Caco-2 (cell line): ENCODE data around the gene CYTH4. TPM values are rescaled to one million over a fixed set of nuclear protein-coding genes. Genes with fewer than 3 reads are reported as not detected.

ENCODE experiments used
- BruUV-seq: library from RNA; stranded (reverse); fragments of 400-500 nt; replicated peaks from 2 replicates; lab custom pipeline; 2021; lab: Mats Ljungman, UMichigan
- CTCF ChIA-PET: fragments of 300-600 bp; sonication (Branson Sonifier 250); formaldehyde crosslinking; loops from one replicate; lab custom pipeline; 2022; ENCODE audit warnings: antibody characterized with exemption; lab: Charles Lee
- POLR2A ChIA-PET: fragments of 300-600 bp; sonication (Branson Sonifier 250); formaldehyde crosslinking; loops from one replicate; lab custom pipeline; 2022; ENCODE audit warnings: antibody characterized with exemption; lab: Charles Lee
- DNase-seq, 2 experiments: peaks; one replicate each; pipeline versions ENCODE4 v3.0.0 to v3.0.0-alpha.2; 2020 to 2022
- H3K27me3 ChIP-seq: replicated peaks from 2 replicates; pipeline ENCODE4 v1.6.0; 2011; ENCODE audit warnings: low read length; ENCODE audit not compliant: control insufficient read depth, insufficient read depth
- H3K36me3 ChIP-seq: 2 replicates; pipeline ENCODE4 v1.5.1; 2011; ENCODE audit warnings: low read length; ENCODE audit not compliant: control insufficient read depth, insufficient read depth
- H3K4me1 ChIP-seq: fragments of 250-450 bp; sonication (Bioruptor Pico); 2 replicates; pipeline ENCODE4 v1.5.1; 2020; ENCODE audit warnings: mild to moderate bottlenecking
- H3K4me3 ChIP-seq: 2 replicates; pipeline ENCODE4 v1.5.1; 2011; ENCODE audit warnings: low read depth, mild to moderate bottlenecking, control low read depth, low read length
- H3K9me3 ChIP-seq: fragments of 250-450 bp; sonication (Bioruptor Pico); 2 replicates; pipeline ENCODE4 v1.5.1; 2020; ENCODE audit warnings: mild to moderate bottlenecking, moderate library complexity
- H3K27ac Mint-ChIP-seq: one replicate; pipeline ENCODE4 v1.8.0; 2022; ENCODE audit warnings: mixed read lengths; ENCODE audit not compliant: unreplicated experiment
- H3K27me3 Mint-ChIP-seq: one replicate; pipeline ENCODE4 v1.8.0; 2022; ENCODE audit warnings: mixed read lengths; ENCODE audit not compliant: insufficient read depth, unreplicated experiment
- H3K36me3 Mint-ChIP-seq: one replicate; pipeline ENCODE4 v1.8.0; 2022; ENCODE audit warnings: mild to moderate bottlenecking, mixed read lengths; ENCODE audit not compliant: insufficient read depth, unreplicated experiment
- H3K4me1 Mint-ChIP-seq: one replicate; pipeline ENCODE4 v1.8.0; 2022; ENCODE audit warnings: low read depth, mixed read lengths; ENCODE audit not compliant: unreplicated experiment
- H3K4me3 Mint-ChIP-seq: one replicate; pipeline ENCODE4 v1.8.0; 2022; ENCODE audit warnings: mild to moderate bottlenecking, moderate library complexity, mixed read lengths; ENCODE audit not compliant: unreplicated experiment
- H3K9me3 Mint-ChIP-seq: one replicate; pipeline ENCODE4 v1.8.0; 2022; ENCODE audit warnings: mixed read lengths; ENCODE audit not compliant: unreplicated experiment
- intact Hi-C: fragments of 100-400 bp; cut with micrococcal nuclease; formaldehyde crosslinking; loops from one replicate; pipeline ENCODE4 v1.10.0; 2022; ENCODE audit not compliant: unreplicated experiment
- total RNA-seq: library from RNA; stranded (reverse); gene quantifications from 2 replicates; pipeline ENCODE4 v1.2.3, GENCODE V29; 2022
- TF ChIP-seq, protein P1 (sequence below), 2 experiments: fragments of 200-600 bp in 1 of 2; IDR thresholded peaks; 1 replicate in 1 of 2; 2 replicates in 1 of 2; pipeline versions ENCODE4 v1.5.1 to v1.8.0; 2011 to 2022; ENCODE audit warnings: antibody characterized with exemption in 1 of 2, control low read depth in 1 of 2, inconsistent platforms in 1 of 2, low read depth in 1 of 2, low read length in 1 of 2, mild to moderate bottlenecking in 1 of 2, moderate library complexity in 1 of 2; ENCODE audit not compliant: insufficient read depth in 1 of 2, severe bottlenecking in 1 of 2, unreplicated experiment in 1 of 2

The CYTH4 gene
- total RNA-seq, 1 experiment from 2014 or later: not detected

- H3K4me3 ChIP-seq: no peak overlapping the region
- no peaks in the 10 kb centered on the region for H3K4me1 ChIP-seq
- no peaks in the 10 kb centered on the region; the same call in 1 of the 2 replicates for H3K27me3 ChIP-seq
- intact Hi-C loops: no loop called here
- no peaks in the 10 kb centered on the region for H3K36me3 ChIP-seq
- ChIA-PET POLR2A (no interaction called here), CTCF (no interaction called here)
- Mint-ChIP-seq H3K9me3 (no peaks in the 10 kb centered on the region), H3K36me3 (no peaks in the 10 kb centered on the region), H3K27me3 (peaks cover 4% of the 10 kb centered on the region), H3K27ac (no peak overlapping the region), H3K4me1 (no peaks in the 10 kb centered on the region), H3K4me3 (no peak overlapping the region)
- no peak for DNase-seq
- H3K9me3 ChIP-seq: no peaks in the 10 kb centered on the region
- no TSS peak for BruUV-seq
- TF ChIP-seq, protein P1, sequence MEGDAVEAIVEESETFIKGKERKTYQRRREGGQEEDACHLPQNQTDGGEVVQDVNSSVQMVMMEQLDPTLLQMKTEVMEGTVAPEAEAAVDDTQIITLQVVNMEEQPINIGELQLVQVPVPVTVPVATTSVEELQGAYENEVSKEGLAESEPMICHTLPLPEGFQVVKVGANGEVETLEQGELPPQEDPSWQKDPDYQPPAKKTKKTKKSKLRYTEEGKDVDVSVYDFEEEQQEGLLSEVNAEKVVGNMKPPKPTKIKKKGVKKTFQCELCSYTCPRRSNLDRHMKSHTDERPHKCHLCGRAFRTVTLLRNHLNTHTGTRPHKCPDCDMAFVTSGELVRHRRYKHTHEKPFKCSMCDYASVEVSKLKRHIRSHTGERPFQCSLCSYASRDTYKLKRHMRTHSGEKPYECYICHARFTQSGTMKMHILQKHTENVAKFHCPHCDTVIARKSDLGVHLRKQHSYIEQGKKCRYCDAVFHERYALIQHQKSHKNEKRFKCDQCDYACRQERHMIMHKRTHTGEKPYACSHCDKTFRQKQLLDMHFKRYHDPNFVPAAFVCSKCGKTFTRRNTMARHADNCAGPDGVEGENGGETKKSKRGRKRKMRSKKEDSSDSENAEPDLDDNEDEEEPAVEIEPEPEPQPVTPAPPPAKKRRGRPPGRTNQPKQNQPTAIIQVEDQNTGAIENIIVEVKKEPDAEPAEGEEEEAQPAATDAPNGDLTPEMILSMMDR (IDR thresholded peaks at IDR 0.05; ENCODE audit: insufficient read depth in 1 of 2, low read depth in 1 of 2, low read length in 1 of 2, severe bottlenecking in 1 of 2, unreplicated experiment in 1 of 2): no peak
Observed at GRCh38 chr22:37241351-37242142, 40.8 kb upstream of the CYTH4 start.

GRCh38 chr22:37242395-37242918 is 39.9 kb upstream of the CYTH4 start:
- H3K4me3 ChIP-seq: no peak overlapping the region
- no peaks in the 10 kb centered on the region; the same call in 1 of the 2 replicates for H3K27me3 ChIP-seq
- H3K4me1 Mint-ChIP-seq: no peaks in the 10 kb centered on the region
- no TSS peak for BruUV-seq
- H3K27ac Mint-ChIP-seq: no peak overlapping the region
- TF ChIP-seq, protein P1 (IDR thresholded peaks at IDR 0.05; ENCODE audit: insufficient read depth in 1 of 2, low read depth in 1 of 2, low read length in 1 of 2, severe bottlenecking in 1 of 2, unreplicated experiment in 1 of 2): no peak
- H3K4me1 ChIP-seq: no peaks in the 10 kb centered on the region
- POLR2A ChIA-PET: no interaction called here
- no peak overlapping the region for H3K4me3 Mint-ChIP-seq
- intact Hi-C loops: no loop called here
- CTCF ChIA-PET: no interaction called here
- H3K36me3 Mint-ChIP-seq: no peaks in the 10 kb centered on the region
- H3K27me3 Mint-ChIP-seq: peaks cover 6% of the 10 kb centered on the region
- DNase-seq: no peak
- no peaks in the 10 kb centered on the region for H3K36me3 ChIP-seq
- no peaks in the 10 kb centered on the region for H3K9me3 Mint-ChIP-seq
- no peaks in the 10 kb centered on the region for H3K9me3 ChIP-seq

- DNase-seq: no peak
- Histone ChIP-seq H3K4me3 (no peak overlapping the region), H3K9me3 (no peaks in the 10 kb centered on the region), H3K36me3 (no peaks in the 10 kb centered on the region), H3K4me1 (no peaks in the 10 kb centered on the region), H3K27me3 (no peaks in the 10 kb centered on the region; the same call in 1 of the 2 replicates)
- intact Hi-C loops: no loop called here
- Mint-ChIP-seq H3K4me3 (no peak overlapping the region), H3K9me3 (no peaks in the 10 kb centered on the region), H3K4me1 (no peaks in the 10 kb centered on the region), H3K27ac (no peak overlapping the region), H3K36me3 (no peaks in the 10 kb centered on the region), H3K27me3 (peaks cover 2% of the 10 kb centered on the region)
- TF ChIP-seq, protein P1 (IDR thresholded peaks at IDR 0.05; ENCODE audit: insufficient read depth in 1 of 2, low read depth in 1 of 2, low read length in 1 of 2, severe bottlenecking in 1 of 2, unreplicated experiment in 1 of 2): no peak
- CTCF ChIA-PET: no interaction called here
- no TSS peak for BruUV-seq
- POLR2A ChIA-PET: no interaction called here
Observed at GRCh38 chr22:37243402-37244113, 38.8 kb upstream of the CYTH4 start.
